ENCODE data around the gene PLGRKT.
A peak's percentile ranks its signal among the peaks of the same experiment; 100 is the strongest.
"Not testable (repeated sequence)": the region's sequence is repeated elsewhere in the genome, so short reads cannot be mapped to it uniquely, and the experiment has no call there.

Gene PLGRKT

DNA sequence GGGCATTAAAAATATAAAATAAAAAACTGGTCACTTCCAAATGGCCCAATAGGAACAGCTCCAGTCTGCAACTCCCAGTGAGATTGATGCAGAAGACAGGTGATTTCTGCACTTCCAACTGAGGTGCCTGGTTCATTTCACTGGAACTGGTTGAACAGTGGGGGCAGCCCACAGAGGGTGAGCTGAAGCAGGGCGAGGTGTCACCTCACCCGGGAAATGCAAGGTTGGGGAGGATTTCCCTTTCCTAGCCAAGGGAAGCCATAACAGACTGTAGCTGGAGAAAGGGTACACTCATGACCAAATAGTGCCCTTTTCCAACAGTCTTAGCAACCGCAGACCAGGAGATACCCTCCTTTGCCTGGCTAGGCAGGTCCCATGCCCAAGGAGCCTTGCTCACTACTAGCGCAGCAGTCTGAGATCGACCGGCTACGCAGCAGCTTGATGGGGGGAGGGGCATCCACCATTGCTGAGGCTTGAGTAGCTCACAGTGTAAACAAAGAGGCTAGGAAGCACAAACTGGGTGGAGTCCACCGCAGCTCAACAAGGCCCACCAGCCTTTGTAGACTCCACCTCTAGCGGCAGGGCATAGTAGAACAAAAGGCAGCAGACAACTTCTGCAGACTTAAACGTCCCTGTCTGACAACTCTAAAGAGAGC is 110.7 kb downstream of the PLGRKT start:
- intact Hi-C loops (cut with DNase I) = no loop called here
- DNase-seq = peak in 1 of 10 donors; percentile 42

DNA sequence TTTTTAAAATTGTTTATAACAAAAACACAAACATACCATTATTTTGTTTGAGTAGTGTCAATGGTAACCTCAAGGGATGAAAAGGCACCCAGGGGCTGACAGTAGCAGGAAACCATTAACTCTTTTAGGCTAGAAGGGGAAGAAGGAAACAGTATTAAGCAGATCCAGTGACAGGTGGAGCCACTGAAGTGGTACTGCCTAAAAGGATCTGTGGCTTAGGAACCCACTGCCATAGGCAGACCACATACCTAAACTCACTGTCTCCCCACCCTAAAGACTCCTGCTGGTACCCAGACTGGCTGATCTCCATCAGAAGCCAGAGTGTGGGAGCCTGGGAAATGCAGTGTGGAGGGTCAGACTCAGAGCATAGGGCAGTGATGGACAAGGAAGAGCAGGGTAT is 111.5 kb downstream of the PLGRKT start:
- intact Hi-C loops (cut with DNase I) = no loop called here
- DNase-seq = no peak

DNA sequence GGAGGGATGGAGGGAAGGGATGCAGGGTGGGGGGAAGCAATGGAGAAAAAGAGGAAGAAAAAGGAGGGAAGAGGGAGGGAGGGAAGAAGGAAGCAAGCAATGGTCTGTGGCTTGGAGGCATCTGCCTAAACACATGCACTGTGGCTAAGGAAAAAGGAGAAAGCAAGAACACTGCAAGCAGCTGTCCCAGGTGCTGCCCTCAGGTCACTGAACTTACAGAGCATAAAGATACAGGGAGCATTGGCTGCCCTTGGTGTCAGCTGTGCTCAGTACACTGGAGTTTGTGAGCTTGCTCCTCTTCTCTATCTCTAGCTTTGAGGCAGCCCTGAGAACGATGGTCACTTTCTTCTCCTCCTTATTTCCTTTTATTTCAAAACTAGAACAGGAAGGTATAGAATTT is 116.1 kb downstream of the PLGRKT start:
- intact Hi-C loops (cut with DNase I); DNase-seq: not testable (repeated sequence)

DNA sequence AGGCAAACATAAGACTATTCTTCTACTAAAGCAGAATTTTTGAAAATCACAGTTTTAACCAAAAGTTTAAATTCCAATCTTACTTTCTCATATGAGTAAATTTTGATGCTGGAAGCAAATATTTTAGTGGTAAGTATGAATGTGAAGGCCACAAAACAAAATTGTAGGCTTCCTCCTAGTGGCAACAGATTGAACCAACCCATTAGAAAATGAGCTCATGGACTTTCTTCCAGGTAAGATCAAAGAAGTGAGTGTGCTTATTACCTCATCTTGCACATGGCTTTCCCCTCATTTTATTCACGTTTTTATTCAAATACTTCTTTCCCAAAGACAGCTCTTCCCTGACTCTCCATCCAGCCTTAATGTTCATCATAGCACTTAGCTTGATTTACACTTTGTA is 116.7 kb downstream of the PLGRKT start:
- DNase-seq = no peak
- intact Hi-C loops (cut with DNase I) = no loop called here

DNA sequence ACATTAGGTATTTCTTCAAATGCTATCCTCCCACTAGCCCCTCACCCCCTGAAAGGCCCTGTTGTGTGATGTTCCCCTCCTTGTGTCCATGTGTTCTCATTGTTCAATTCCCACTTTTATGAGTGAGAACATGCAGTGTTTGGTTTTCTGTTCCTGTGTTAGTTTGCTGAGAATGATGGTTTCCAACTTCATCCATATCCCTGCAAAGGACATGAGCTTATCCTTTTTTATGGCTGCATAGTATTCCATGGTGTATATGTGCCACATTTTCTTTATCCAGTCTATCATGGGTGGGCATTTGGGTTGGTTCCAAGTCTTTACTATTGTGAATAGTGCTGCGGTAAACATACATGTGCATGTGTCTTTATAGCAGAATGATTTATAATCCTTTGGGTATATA is 121.3 kb downstream of the PLGRKT start:
- intact Hi-C loops (cut with DNase I); DNase-seq: not testable (repeated sequence)

DNA sequence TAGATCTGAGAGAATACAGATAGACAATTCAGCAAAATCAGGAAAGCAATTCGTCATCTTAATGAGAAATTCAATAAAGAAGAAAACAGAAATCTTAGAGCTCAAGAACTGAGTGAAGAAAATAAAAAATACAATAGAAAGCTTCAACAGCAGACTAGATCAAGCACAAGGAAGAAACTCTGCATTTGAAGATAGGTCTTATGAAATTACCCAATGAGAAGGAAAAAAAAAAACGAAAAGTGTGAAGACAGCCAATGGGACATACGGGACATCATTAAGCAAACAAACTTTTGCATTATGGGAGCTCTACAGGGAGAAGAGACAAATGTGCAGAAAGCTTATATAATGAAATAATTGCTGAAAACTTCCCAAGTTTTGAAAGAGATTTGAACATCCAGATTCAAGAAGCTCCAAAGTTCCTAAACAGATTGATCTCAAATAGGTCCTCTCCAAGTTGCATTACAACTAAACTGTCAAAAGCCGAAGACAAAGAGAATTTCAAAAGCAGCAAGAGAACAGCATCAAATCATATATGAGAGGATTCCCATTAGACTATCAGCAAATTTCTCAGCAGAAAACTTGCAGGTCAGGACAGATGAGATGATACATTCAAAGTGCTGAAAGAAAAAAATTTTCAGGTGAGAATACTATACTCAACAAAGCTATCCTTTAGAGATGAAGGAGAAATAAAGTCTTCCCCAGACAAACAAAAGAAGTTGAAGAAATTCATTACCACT is 122.4 kb downstream of the PLGRKT start:
- DNase-seq = no peak
- intact Hi-C loops (cut with DNase I) = no loop called here

DNA sequence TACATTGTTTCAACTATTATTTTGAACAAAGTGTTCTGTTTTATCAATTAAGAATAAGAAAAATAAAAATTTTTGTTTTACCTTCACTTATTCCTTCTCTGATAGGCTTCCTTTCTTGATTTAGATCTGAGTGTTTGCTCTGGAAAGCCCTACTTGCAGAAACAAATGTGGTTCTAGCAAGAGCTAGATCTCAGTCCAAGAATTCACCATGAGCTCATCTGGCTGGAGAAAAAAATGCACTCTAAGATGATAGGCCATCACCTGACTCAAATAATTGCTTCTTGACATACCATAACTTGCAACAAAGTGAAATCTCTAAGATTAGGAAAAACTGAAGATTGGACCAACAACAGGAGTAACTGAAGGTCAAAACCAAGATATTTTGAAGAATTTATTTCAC is 126.9 kb downstream of the PLGRKT start:
- intact Hi-C loops (cut with DNase I) = no loop called here

More for the DNA sequence above, 126.9 kb downstream of the PLGRKT start:
- DNase-seq = no peak

Data from posterior cingulate gyrus (tissue), 11 donors.